ENCODE measurements around the gene RPH3AL. TPM values are rescaled to one million over a fixed set of nuclear protein-coding genes. Genes with fewer than 3 reads are reported as not detected.

Gene RPH3AL
- total RNA-seq, 3 donors from 2014 or later (not counting 1 experiment from before 2014, with no cell fraction given) = 7.2 to 9.9 (median 7.9) TPM

GRCh38 chr17:248337-249235 lies 104.0 kb downstream of the RPH3AL start:
- Histone ChIP-seq H3K4me1 (ENCODE audit: control insufficient read depth, insufficient read depth, low read length) (no peaks in the 10 kb centered on the region), H3K27ac (ENCODE audit: low read length) (no peak overlapping the region), H3K27me3 (ENCODE audit: control insufficient read depth, insufficient read depth, low read length) (no peaks in the 10 kb centered on the region), H3K9me3 (ENCODE audit: control insufficient read depth, insufficient read depth, low read length) (no peaks in the 10 kb centered on the region), H3K36me3 (ENCODE audit: control insufficient read depth, insufficient read depth, low read length) (no peaks in the 10 kb centered on the region), H3K4me3 (ENCODE audit: low read length) (no peak overlapping the region)
- no peak overlapping the region for H3K4me3 Mint-ChIP-seq
- peaks cover 0 to 6% of the 10 kb centered on the region in 2 donors for H3K4me1 Mint-ChIP-seq
- TF ChIP-seq, protein P1, sequence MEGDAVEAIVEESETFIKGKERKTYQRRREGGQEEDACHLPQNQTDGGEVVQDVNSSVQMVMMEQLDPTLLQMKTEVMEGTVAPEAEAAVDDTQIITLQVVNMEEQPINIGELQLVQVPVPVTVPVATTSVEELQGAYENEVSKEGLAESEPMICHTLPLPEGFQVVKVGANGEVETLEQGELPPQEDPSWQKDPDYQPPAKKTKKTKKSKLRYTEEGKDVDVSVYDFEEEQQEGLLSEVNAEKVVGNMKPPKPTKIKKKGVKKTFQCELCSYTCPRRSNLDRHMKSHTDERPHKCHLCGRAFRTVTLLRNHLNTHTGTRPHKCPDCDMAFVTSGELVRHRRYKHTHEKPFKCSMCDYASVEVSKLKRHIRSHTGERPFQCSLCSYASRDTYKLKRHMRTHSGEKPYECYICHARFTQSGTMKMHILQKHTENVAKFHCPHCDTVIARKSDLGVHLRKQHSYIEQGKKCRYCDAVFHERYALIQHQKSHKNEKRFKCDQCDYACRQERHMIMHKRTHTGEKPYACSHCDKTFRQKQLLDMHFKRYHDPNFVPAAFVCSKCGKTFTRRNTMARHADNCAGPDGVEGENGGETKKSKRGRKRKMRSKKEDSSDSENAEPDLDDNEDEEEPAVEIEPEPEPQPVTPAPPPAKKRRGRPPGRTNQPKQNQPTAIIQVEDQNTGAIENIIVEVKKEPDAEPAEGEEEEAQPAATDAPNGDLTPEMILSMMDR (IDR thresholded peaks at IDR 0.05) = no peak
- H3K27me3 Mint-ChIP-seq (ENCODE audit: low read depth in 2 of 2) = no peaks in the 10 kb centered on the region
- no peak overlapping the region for H3K27ac Mint-ChIP-seq
- DNase-seq (peak in 1 of 2 donors; percentile 10), ATAC-seq (no peak)
- intact Hi-C loops (cut with micrococcal nuclease) = no loop called here
- H3K9me3 Mint-ChIP-seq = no peaks in the 10 kb centered on the region
- WGBS (ENCODE audit: insufficient coverage) = 94% methylated on average over 9 of the region's 9 CpGs
- H3K36me3 Mint-ChIP-seq = no peaks in the 10 kb centered on the region

GRCh38 chr17:247767-248166 lies 104.8 kb downstream of the RPH3AL start:
- no peak overlapping the region for H3K27ac ChIP-seq (ENCODE audit: low read length)
- no peaks in the 10 kb centered on the region for H3K36me3 Mint-ChIP-seq
- no peaks in the 10 kb centered on the region for H3K9me3 ChIP-seq (ENCODE audit: control insufficient read depth, insufficient read depth, low read length)
- no peak overlapping the region for H3K4me3 Mint-ChIP-seq
- H3K4me3 ChIP-seq (ENCODE audit: low read length) = no peak overlapping the region
- TF ChIP-seq, protein P1 (IDR thresholded peaks at IDR 0.05) = no peak
- no peaks in the 10 kb centered on the region for H3K9me3 Mint-ChIP-seq
- DNase-seq (no peak), ATAC-seq (no peak)
- H3K27ac Mint-ChIP-seq = no peak overlapping the region
- H3K4me1 Mint-ChIP-seq = peaks cover 0 to 10% of the 10 kb centered on the region in 2 donors
- intact Hi-C loops (cut with micrococcal nuclease) = no loop called here
- no peaks in the 10 kb centered on the region for H3K36me3 ChIP-seq (ENCODE audit: control insufficient read depth, insufficient read depth, low read length)
- H3K4me1 ChIP-seq (ENCODE audit: control insufficient read depth, insufficient read depth, low read length) = no peaks in the 10 kb centered on the region
- WGBS (ENCODE audit: insufficient coverage) = 25% methylated on average over 8 of the region's 8 CpGs
- H3K27me3 ChIP-seq (ENCODE audit: control insufficient read depth, insufficient read depth, low read length) = no peaks in the 10 kb centered on the region
- H3K27me3 Mint-ChIP-seq (ENCODE audit: low read depth in 2 of 2) = no peaks in the 10 kb centered on the region

DNA sequence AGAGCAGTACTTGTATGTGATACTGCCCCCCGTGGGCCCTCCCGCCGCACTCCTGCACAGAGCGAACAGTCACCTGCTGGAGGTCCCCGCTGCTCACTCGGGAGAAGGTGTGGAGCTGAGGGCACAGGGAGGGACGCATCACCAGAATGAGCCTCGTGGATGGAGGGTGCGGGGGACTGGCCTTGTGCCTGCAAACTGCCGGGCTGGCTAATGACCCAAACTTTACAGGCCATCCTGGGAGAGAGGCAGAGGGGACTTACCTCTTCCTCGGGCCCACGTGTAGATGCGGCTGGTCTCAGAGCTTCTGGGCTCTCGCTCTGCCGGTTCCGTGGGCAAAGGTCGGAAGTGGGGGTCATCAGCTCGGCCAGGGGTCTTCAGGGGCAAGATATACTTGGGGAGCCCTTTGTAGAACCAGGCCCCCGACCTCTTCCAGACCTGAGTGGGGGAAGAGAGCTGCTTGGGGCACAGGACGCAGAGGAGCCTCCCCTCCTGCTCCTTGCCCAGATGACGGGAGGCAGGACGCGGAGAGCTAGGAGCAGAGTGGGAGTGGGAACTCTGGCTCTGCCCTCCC lies 105.7 kb downstream of the RPH3AL start:
- Mint-ChIP-seq H3K9me3 (no peaks in the 10 kb centered on the region), H3K27ac (no peak overlapping the region), H3K27me3 (ENCODE audit: low read depth in 2 of 2) (no peaks in the 10 kb centered on the region), H3K4me3 (no peak overlapping the region), H3K4me1 (peaks cover 0 to 10% of the 10 kb centered on the region in 2 donors), H3K36me3 (no peaks in the 10 kb centered on the region)
- intact Hi-C loops (cut with micrococcal nuclease) = no loop called here
- no peak for DNase-seq
- H3K4me1 ChIP-seq (ENCODE audit: control insufficient read depth, insufficient read depth, low read length) = no peaks in the 10 kb centered on the region
- 92% methylated on average over 23 of the region's 23 CpGs for WGBS (ENCODE audit: insufficient coverage)
- TF ChIP-seq, protein P1 (IDR thresholded peaks at IDR 0.05) = no peak
- no peak for ATAC-seq
- H3K4me3 ChIP-seq (ENCODE audit: low read length) = no peak overlapping the region
- H3K9me3 ChIP-seq (ENCODE audit: control insufficient read depth, insufficient read depth, low read length) = no peaks in the 10 kb centered on the region
- no peak overlapping the region for H3K27ac ChIP-seq (ENCODE audit: low read length)
- H3K27me3 ChIP-seq (ENCODE audit: control insufficient read depth, insufficient read depth, low read length) = no peaks in the 10 kb centered on the region
- H3K36me3 ChIP-seq (ENCODE audit: control insufficient read depth, insufficient read depth, low read length) = no peaks in the 10 kb centered on the region

Data from natural killer cell (primary cell).